ENCODE results near the gene AP4B1.

The AP4B1 gene

DNA sequence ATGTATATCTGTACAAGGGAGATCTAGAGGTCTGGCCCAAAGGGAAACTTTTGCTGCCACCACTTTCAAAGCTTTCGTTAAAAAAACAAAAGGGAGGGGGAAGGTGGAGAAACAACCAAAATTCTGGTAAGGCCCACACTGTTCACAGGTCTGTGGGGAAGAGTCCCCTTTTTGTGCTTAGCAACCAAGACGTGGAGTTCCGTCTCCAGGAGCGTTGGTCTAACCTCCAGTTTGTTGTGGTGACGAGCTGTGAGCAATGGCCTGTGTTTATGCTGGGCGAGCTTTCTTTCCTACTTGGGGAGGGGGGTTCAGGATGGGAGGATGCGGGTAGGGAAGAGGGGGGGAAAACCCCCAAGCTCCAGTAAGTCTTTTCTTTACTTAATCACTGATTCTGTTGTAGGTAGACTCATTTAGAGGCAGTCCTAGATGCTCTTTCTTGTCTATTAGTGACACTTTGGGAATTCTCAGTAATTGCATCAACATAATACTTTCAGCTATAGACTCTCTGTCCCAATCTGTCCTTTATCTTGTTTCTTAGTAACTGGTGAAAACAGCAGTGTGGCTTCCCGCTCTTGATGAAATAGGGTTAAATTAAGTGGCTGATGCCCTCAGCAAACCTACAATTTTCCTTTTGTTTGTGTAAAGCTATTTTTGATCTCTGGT is 26.0 kb upstream of the AP4B1 start (continued):
- TF ChIP-seq, protein P1, sequence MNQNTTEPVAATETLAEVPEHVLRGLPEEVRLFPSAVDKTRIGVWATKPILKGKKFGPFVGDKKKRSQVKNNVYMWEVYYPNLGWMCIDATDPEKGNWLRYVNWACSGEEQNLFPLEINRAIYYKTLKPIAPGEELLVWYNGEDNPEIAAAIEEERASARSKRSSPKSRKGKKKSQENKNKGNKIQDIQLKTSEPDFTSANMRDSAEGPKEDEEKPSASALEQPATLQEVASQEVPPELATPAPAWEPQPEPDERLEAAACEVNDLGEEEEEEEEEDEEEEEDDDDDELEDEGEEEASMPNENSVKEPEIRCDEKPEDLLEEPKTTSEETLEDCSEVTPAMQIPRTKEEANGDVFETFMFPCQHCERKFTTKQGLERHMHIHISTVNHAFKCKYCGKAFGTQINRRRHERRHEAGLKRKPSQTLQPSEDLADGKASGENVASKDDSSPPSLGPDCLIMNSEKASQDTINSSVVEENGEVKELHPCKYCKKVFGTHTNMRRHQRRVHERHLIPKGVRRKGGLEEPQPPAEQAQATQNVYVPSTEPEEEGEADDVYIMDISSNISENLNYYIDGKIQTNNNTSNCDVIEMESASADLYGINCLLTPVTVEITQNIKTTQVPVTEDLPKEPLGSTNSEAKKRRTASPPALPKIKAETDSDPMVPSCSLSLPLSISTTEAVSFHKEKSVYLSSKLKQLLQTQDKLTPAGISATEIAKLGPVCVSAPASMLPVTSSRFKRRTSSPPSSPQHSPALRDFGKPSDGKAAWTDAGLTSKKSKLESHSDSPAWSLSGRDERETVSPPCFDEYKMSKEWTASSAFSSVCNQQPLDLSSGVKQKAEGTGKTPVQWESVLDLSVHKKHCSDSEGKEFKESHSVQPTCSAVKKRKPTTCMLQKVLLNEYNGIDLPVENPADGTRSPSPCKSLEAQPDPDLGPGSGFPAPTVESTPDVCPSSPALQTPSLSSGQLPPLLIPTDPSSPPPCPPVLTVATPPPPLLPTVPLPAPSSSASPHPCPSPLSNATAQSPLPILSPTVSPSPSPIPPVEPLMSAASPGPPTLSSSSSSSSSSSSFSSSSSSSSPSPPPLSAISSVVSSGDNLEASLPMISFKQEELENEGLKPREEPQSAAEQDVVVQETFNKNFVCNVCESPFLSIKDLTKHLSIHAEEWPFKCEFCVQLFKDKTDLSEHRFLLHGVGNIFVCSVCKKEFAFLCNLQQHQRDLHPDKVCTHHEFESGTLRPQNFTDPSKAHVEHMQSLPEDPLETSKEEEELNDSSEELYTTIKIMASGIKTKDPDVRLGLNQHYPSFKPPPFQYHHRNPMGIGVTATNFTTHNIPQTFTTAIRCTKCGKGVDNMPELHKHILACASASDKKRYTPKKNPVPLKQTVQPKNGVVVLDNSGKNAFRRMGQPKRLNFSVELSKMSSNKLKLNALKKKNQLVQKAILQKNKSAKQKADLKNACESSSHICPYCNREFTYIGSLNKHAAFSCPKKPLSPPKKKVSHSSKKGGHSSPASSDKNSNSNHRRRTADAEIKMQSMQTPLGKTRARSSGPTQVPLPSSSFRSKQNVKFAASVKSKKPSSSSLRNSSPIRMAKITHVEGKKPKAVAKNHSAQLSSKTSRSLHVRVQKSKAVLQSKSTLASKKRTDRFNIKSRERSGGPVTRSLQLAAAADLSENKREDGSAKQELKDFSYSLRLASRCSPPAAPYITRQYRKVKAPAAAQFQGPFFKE (tag by site-specific recombination; IDR thresholded peaks at IDR 0.05; ENCODE audit: borderline replicate concordance): no peak
- no peak for TF ChIP-seq ZNF670 (tag by site-specific recombination; IDR thresholded peaks at IDR 0.05; ENCODE audit: low read depth)
- no peak for TF ChIP-seq ZNF394 (tag by site-specific recombination; IDR thresholded peaks at IDR 0.05; ENCODE audit: borderline replicate concordance)
- TF ChIP-seq ZBTB8A (tag by site-specific recombination; IDR thresholded peaks at IDR 0.05): no peak
- TF ChIP-seq ZNF311 (tag by site-specific recombination; IDR thresholded peaks at IDR 0.05; ENCODE audit: borderline replicate concordance): no peak
- TF ChIP-seq ZNF621 (tag by site-specific recombination; IDR thresholded peaks at IDR 0.05): no peak

GRCh38 chr1:113929750-113930498 is 25.3 kb upstream of the AP4B1 start:
- ChIA-PET POLR2A (interaction anchor here (0.5 to 5.3 kb wide), 14 partner anchors 12 to 171 kb away, joined by 3 to 84 read pairs (median 4); partner anchors contain the start of genes AP4B1, DCLRE1B, PHTF1 and RSBN1), CTCF (interaction anchor here (0.5 to 2.1 kb wide), 10 partner anchors 13 to 1211 kb away, joined by 3 to 8 read pairs (median 4); partner anchors contain the start of gene AP4B1)
- Histone ChIP-seq H3K4me1 (ENCODE audit: control insufficient read depth, insufficient read depth, low read length) (peaks cover 3% of the 10 kb centered on the region), H3K27ac (ENCODE audit: extremely low read depth, low read depth, low read length) (peak overlapping the region; percentile 51), H3K4me3 (ENCODE audit: low read depth, low read length) (peak overlapping the region; percentile 96), H3K36me3 (ENCODE audit: control insufficient read depth in 2 of 2, insufficient read depth in 1 of 2, low read length in 2 of 2) (no peaks in the 10 kb centered on the region), H3K9me3 (ENCODE audit: control insufficient read depth, insufficient read depth, low read depth, low read length) (no peaks in the 10 kb centered on the region)
- peak; percentile 63 for TF ChIP-seq ZBTB20 (tag by site-specific recombination; IDR thresholded peaks at IDR 0.05)
- TF ChIP-seq ZNF202 (tag by site-specific recombination; IDR thresholded peaks at IDR 0.05; ENCODE audit: borderline replicate concordance): no peak
- TF ChIP-seq ZNF501 (tag by site-specific recombination; IDR thresholded peaks at IDR 0.05): peak; percentile 45; the same call in 1 of the 2 replicates
- no peak for TF ChIP-seq ZNF138 (tag by site-specific recombination; IDR thresholded peaks at IDR 0.05; ENCODE audit: borderline replicate concordance)
- TF ChIP-seq SP2 (tag by site-specific recombination; IDR thresholded peaks at IDR 0.05): peak; percentile 54
- TF ChIP-seq ZNF24 (tag by site-specific recombination; IDR thresholded peaks at IDR 0.05): no peak
- TF ChIP-seq ZNF114 (tag by site-specific recombination; IDR thresholded peaks at IDR 0.05): no peak
- TF ChIP-seq HOXD13 (CRISPR knock-in tag; IDR thresholded peaks at IDR 0.05; ENCODE audit: borderline replicate concordance): no peak
- TF ChIP-seq PRDM10 (tag by site-specific recombination; IDR thresholded peaks at IDR 0.05): no peak
- no peak for TF ChIP-seq ZNF26 (tag by site-specific recombination; IDR thresholded peaks at IDR 0.05)
- no peak for TF ChIP-seq EGR2 (tag by site-specific recombination; IDR thresholded peaks at IDR 0.05; ENCODE audit: low read depth)
- no peak for TF ChIP-seq BCL11B (tag by site-specific recombination; IDR thresholded peaks at IDR 0.05; ENCODE audit: low read depth)
- no peak for TF ChIP-seq ZNF521 (tag by site-specific recombination; IDR thresholded peaks at IDR 0.05)
- no peak for TF ChIP-seq ZNF776 (tag by site-specific recombination; IDR thresholded peaks at IDR 0.05; ENCODE audit: borderline replicate concordance)
- TF ChIP-seq KLF8 (tag by site-specific recombination; IDR thresholded peaks at IDR 0.05): 0 out of 2 replicates have a peak, but pooled peaks have one; percentile 28
- peak; percentile 65 for TF ChIP-seq ZIC2 (tag by site-specific recombination; IDR thresholded peaks at IDR 0.05)
- no peak for TF ChIP-seq MYNN (tag by site-specific recombination; IDR thresholded peaks at IDR 0.05; ENCODE audit: borderline replicate concordance)
